GM23248 (cell line): ENCODE data around the gene FAM240A.

ENCODE experiments used
- EZH2 ChIP-seq: fragments of 200-600 bp; sonication (generic); IDR thresholded peaks from 2 replicates; pipeline ENCODE4 v1.6.1; 2018; ENCODE audit warnings: antibody characterized with exemption, mild to moderate bottlenecking; ENCODE audit not compliant: insufficient read depth, poor library complexity, severe bottlenecking
- EZH2phosphoT487 ChIP-seq: fragments of 200-600 bp; sonication (generic); IDR thresholded peaks from 2 replicates; pipeline ENCODE4 v1.6.1; 2018; ENCODE audit warnings: antibody characterized with exemption, moderate library complexity, mild to moderate bottlenecking, low read depth; ENCODE audit not compliant: insufficient read depth

- TF ChIP-seq EZH2 (no peak), EZH2phosphoT487 (no peak)
Observed at GRCh38 chr3:46628901-46629369, 16.6 kb downstream of the FAM240A start.
